RWPE1 (cell line): ENCODE results near the gene SYT14.

ENCODE experiments used
- CTCF ChIA-PET: fragments of 350-600 bp; sonication (Branson Sonifier 250); formaldehyde crosslinking; extraction: SDS; loops from one replicate; lab custom pipeline; 2021; lab: Yijun Ruan, JAX
- POLR2A ChIA-PET: fragments of 400-600 bp; formaldehyde crosslinking; extraction: SDS; loops from one replicate; lab custom pipeline; 2020; ENCODE audit warnings: antibody characterized with exemption; ENCODE audit not compliant: low non-redundant PET; lab: Yijun Ruan, JAX
- DNase-seq: peaks from one replicate; pipeline ENCODE4 v3.0.0; 2012; ENCODE audit warnings: low spot score
- H3K27ac ChIP-seq: fragments of 450-650 bp; 2 replicates; pipeline ENCODE4 v1.5.1; 2017
- CTCF ChIP-seq: fragments of 450-650 bp; conservative IDR thresholded peaks from 2 replicates; pipeline ENCODE4 v1.5.1; 2017; ENCODE audit warnings: low read depth, mild to moderate bottlenecking

SYT14 gene

GRCh38 chr1:209989525-209989924 lies 51.5 kb downstream of the SYT14 start:
- ChIA-PET POLR2A (no interaction called here), CTCF (interaction anchor here (0.7 to 3.2 kb wide), 3 partner anchors 130 to 206 kb away, joined by 3 to 26 read pairs (median 4); no protein-coding TSS in a partner anchor)
- TF ChIP-seq CTCF, result peak; percentile 36
- peak; percentile 26 for DNase-seq
- no peak overlapping the region for H3K27ac ChIP-seq

- no peak for DNase-seq
- ChIA-PET POLR2A (no interaction called here), CTCF (interaction anchor here (0.6 to 3.2 kb wide), 3 partner anchors 103 to 138 kb away, joined by 3 to 19 read pairs (median 5); no protein-coding TSS in a partner anchor)
- no peak for TF ChIP-seq CTCF
- no peak overlapping the region for H3K27ac ChIP-seq
Observed at GRCh38 chr1:209993061-209993830, 55.2 kb downstream of the SYT14 start.

GRCh38 chr1:209996348-209996747 lies 58.3 kb downstream of the SYT14 start:
- ChIA-PET CTCF (interaction anchor here (0.6 to 0.7 kb wide), 2 partner anchors 136 to 1248 kb away, joined by 3 read pairs; no protein-coding TSS in a partner anchor), POLR2A (no interaction called here)
- no peak overlapping the region for H3K27ac ChIP-seq
- no peak for TF ChIP-seq CTCF
- DNase-seq, result no peak

GRCh38 chr1:209999005-209999404 lies 61.0 kb downstream of the SYT14 start:
- POLR2A ChIA-PET, result no interaction called here
- H3K27ac ChIP-seq, result no peak overlapping the region
- TF ChIP-seq CTCF, result no peak
- no peak for DNase-seq
- CTCF ChIA-PET, result interaction anchor here (0.6 to 0.8 kb wide), 2 partner anchors 40 to 152 kb away, joined by 3 read pairs; no protein-coding TSS in a partner anchor

GRCh38 chr1:210001751-210002150 lies 63.7 kb downstream of the SYT14 start:
- DNase-seq, result no peak
- no peak overlapping the region for H3K27ac ChIP-seq
- CTCF ChIA-PET, result no interaction called here
- POLR2A ChIA-PET, result no interaction called here
- no peak for TF ChIP-seq CTCF

GRCh38 chr1:210003501-210003900 lies 65.5 kb downstream of the SYT14 start:
- no peak for TF ChIP-seq CTCF
- ChIA-PET POLR2A (no interaction called here), CTCF (no interaction called here)
- DNase-seq, result no peak
- H3K27ac ChIP-seq, result no peak overlapping the region
